Common myeloid progenitor, CD34-positive (primary cell): ENCODE data around the gene CHRNB1.

Source experiments
- CTCF ChIA-PET: fragments of 350-600 bp; sonication (Branson Sonifier 250); formaldehyde crosslinking; loops from one replicate; lab custom pipeline; 2021; ENCODE audit warnings: antibody characterized with exemption; lab: Charles Lee
- POLR2A ChIA-PET: fragments of 350-600 bp; sonication (Branson Sonifier 250); formaldehyde crosslinking; loops from one replicate; lab custom pipeline; 2021; ENCODE audit warnings: antibody characterized with exemption; lab: Charles Lee
- DNase-seq, 3 donors: peaks; one replicate each; pipeline versions ENCODE4 v3.0.0 to v3.0.0-alpha.2; 2013
- H3K27ac ChIP-seq, 2 experiments: 1 replicate in 1 of 2; 2 replicates in 1 of 2; pipeline ENCODE4 v1.7.0; 2013; ENCODE audit warnings: inconsistent platforms in 2 of 2, low read length in 2 of 2, mild to moderate bottlenecking in 2 of 2, low read depth in 1 of 2, moderate library complexity in 1 of 2; ENCODE audit not compliant: severe bottlenecking in 2 of 2, insufficient read depth in 1 of 2, poor library complexity in 1 of 2
- H3K27me3 ChIP-seq, 5 experiments: replicated peaks in 2 of 5; 1 replicate in 3 of 5; 2 replicates in 2 of 5; pipeline versions ENCODE4 v1.6.1 to v1.7.0; 2013; ENCODE audit warnings: low read length in 4 of 5, mild to moderate bottlenecking in 2 of 5, moderate library complexity in 2 of 5, inconsistent platforms in 1 of 5; ENCODE audit not compliant: insufficient read depth in 5 of 5, control insufficient read depth in 4 of 5
- H3K36me3 ChIP-seq, 4 experiments: 1 replicate in 2 of 4; 2 replicates in 2 of 4; pipeline versions ENCODE4 v1.6.1 to v1.7.0; 2013; ENCODE audit warnings: low read length in 3 of 4, control low read depth in 1 of 4, mild to moderate bottlenecking in 1 of 4; ENCODE audit not compliant: control insufficient read depth in 4 of 4, insufficient read depth in 4 of 4
- H3K4me1 ChIP-seq, 4 experiments: 1 replicate in 3 of 4; 2 replicates in 1 of 4; pipeline versions ENCODE4 v1.6.1 to v1.7.1; 2013; ENCODE audit warnings: low read length in 3 of 4, mild to moderate bottlenecking in 3 of 4, control low read depth in 1 of 4, inconsistent platforms in 1 of 4, moderate library complexity in 1 of 4; ENCODE audit not compliant: control insufficient read depth in 4 of 4, insufficient read depth in 4 of 4; ENCODE audit errors: control extremely low read depth in 1 of 4
- H3K4me3 ChIP-seq, 7 experiments: 1 replicate in 4 of 7; 2 replicates in 3 of 7; pipeline versions ENCODE4 v1.5.1 to v1.7.0; 2013; ENCODE audit warnings: mild to moderate bottlenecking in 7 of 7, low read length in 6 of 7, moderate library complexity in 6 of 7, inconsistent platforms in 2 of 7, low read depth in 2 of 7, control low read depth in 1 of 7; ENCODE audit not compliant: insufficient read depth in 4 of 7, control insufficient read depth in 1 of 7; ENCODE audit errors: extremely low read depth in 1 of 7
- H3K9me3 ChIP-seq, 5 experiments: 1 replicate in 4 of 5; 2 replicates in 1 of 5; pipeline versions ENCODE4 v1.6.1 to v1.7.1; 2013; ENCODE audit warnings: low read length in 4 of 5, mild to moderate bottlenecking in 2 of 5, inconsistent platforms in 1 of 5, low read depth in 1 of 5, moderate library complexity in 1 of 5; ENCODE audit not compliant: control insufficient read depth in 4 of 5, insufficient read depth in 2 of 5; ENCODE audit errors: control extremely low read depth in 1 of 5
- WGBS: methylation state at CpG from one replicate; pipeline ENCODE4 v1.1.5; 2013; ENCODE audit not compliant: insufficient coverage; 5-methylcytosine and 5-hydroxymethylcytosine counted together

CHRNB1 gene

GRCh38 chr17:7413346-7413985, 31.4 kb upstream of the CHRNB1 start:
- H3K4me3 ChIP-seq = no peak overlapping the region
- CTCF ChIA-PET = interaction anchor here (0.6 to 1.7 kb wide), 2 partner anchors 58 to 656 kb away, joined by 3 to 4 read pairs; partner anchors contain the start of gene TMEM95
- 99% methylated on average over 6 of the region's 6 CpGs for WGBS
- H3K4me1 ChIP-seq = peaks cover 0 to 6% (median under 1%) of the 10 kb centered on the region in 4 experiments
- peaks cover 0 to 6% (median 2%) of the 10 kb centered on the region in 4 experiments for H3K36me3 ChIP-seq
- no peak for DNase-seq
- POLR2A ChIA-PET = no interaction called here
- H3K27ac ChIP-seq = no peak overlapping the region
- H3K9me3 ChIP-seq = no peaks in the 10 kb centered on the region
- H3K27me3 ChIP-seq = no peaks in the 10 kb centered on the region

- CTCF ChIA-PET = no interaction called here
Measured at GRCh38 chr17:7414837-7415236, 30.0 kb upstream of the CHRNB1 start.

GRCh38 chr17:7415784-7416183, 29.1 kb upstream of the CHRNB1 start:
- H3K36me3 ChIP-seq = peaks cover 0 to 4% (median 2%) of the 10 kb centered on the region in 4 experiments
- H3K4me3 ChIP-seq = no peak overlapping the region
- ChIA-PET POLR2A (no interaction called here), CTCF (no interaction called here)
- no peaks in the 10 kb centered on the region for H3K9me3 ChIP-seq
- no peaks in the 10 kb centered on the region for H3K27me3 ChIP-seq
- WGBS = 97% methylated on average over 21 of the region's 23 CpGs
- H3K27ac ChIP-seq = no peak overlapping the region
- no peak for DNase-seq
- no peaks in the 10 kb centered on the region for H3K4me1 ChIP-seq

More at GRCh38 chr17:7414837-7415236, 30.0 kb upstream of the CHRNB1 start:
- H3K36me3 ChIP-seq = peaks cover 0 to 4% (median 2%) of the 10 kb centered on the region in 4 experiments
- 95% methylated on average over 14 of the region's 14 CpGs for WGBS
- no peaks in the 10 kb centered on the region for H3K27me3 ChIP-seq
- no peak for DNase-seq
- H3K4me3 ChIP-seq = no peak overlapping the region
- no peak overlapping the region for H3K27ac ChIP-seq
- H3K9me3 ChIP-seq = no peaks in the 10 kb centered on the region
- H3K4me1 ChIP-seq = no peaks in the 10 kb centered on the region
- POLR2A ChIA-PET = no interaction called here

GRCh38 chr17:7416323-7416722, 28.5 kb upstream of the CHRNB1 start:
- no peaks in the 10 kb centered on the region for H3K27me3 ChIP-seq
- POLR2A ChIA-PET = no interaction called here
- H3K27ac ChIP-seq = no peak overlapping the region
- peaks cover 0 to 4% (median 2%) of the 10 kb centered on the region in 4 experiments for H3K36me3 ChIP-seq
- H3K9me3 ChIP-seq = no peaks in the 10 kb centered on the region
- DNase-seq = no peak
- 90% methylated on average over 5 of the region's 6 CpGs for WGBS
- CTCF ChIA-PET = interaction anchor here (1.4 kb wide), 1 partner anchor 20 kb away, joined by 4 read pairs; no protein-coding TSS in a partner anchor
- no peaks in the 10 kb centered on the region for H3K4me1 ChIP-seq
- H3K4me3 ChIP-seq = no peak overlapping the region

GRCh38 chr17:7417056-7417655, 27.7 kb upstream of the CHRNB1 start:
- Histone ChIP-seq H3K9me3 (no peaks in the 10 kb centered on the region), H3K36me3 (peaks cover 0 to 4% (median 2%) of the 10 kb centered on the region in 4 experiments), H3K4me3 (no peak overlapping the region), H3K27ac (no peak overlapping the region), H3K4me1 (no peaks in the 10 kb centered on the region), H3K27me3 (no peaks in the 10 kb centered on the region)
- ChIA-PET CTCF (interaction anchor here (1.4 kb wide), 1 partner anchor 19 kb away, joined by 4 read pairs; no protein-coding TSS in a partner anchor), POLR2A (no interaction called here)
- WGBS = 96% methylated on average over 38 of the region's 54 CpGs
- DNase-seq = no peak

GRCh38 chr17:7418472-7419152, 26.2 kb upstream of the CHRNB1 start:
- no peak overlapping the region for H3K27ac ChIP-seq
- CTCF ChIA-PET = interaction anchor here (0.8 kb wide), 1 partner anchor 58 kb away, joined by 3 read pairs; no protein-coding TSS in a partner anchor
- no peak overlapping the region for H3K4me3 ChIP-seq
- no peaks in the 10 kb centered on the region for H3K9me3 ChIP-seq
- peaks cover 0 to 4% (median 2%) of the 10 kb centered on the region in 4 experiments for H3K36me3 ChIP-seq
- no peak for DNase-seq
- 88% methylated on average over 10 of the region's 18 CpGs for WGBS
- no peaks in the 10 kb centered on the region for H3K27me3 ChIP-seq
- POLR2A ChIA-PET = no interaction called here
- H3K4me1 ChIP-seq = no peaks in the 10 kb centered on the region
